ENCODE data around the gene PPP1R13L.
A peak's percentile ranks its signal among the peaks of the same experiment; 100 is the strongest.

DNA sequence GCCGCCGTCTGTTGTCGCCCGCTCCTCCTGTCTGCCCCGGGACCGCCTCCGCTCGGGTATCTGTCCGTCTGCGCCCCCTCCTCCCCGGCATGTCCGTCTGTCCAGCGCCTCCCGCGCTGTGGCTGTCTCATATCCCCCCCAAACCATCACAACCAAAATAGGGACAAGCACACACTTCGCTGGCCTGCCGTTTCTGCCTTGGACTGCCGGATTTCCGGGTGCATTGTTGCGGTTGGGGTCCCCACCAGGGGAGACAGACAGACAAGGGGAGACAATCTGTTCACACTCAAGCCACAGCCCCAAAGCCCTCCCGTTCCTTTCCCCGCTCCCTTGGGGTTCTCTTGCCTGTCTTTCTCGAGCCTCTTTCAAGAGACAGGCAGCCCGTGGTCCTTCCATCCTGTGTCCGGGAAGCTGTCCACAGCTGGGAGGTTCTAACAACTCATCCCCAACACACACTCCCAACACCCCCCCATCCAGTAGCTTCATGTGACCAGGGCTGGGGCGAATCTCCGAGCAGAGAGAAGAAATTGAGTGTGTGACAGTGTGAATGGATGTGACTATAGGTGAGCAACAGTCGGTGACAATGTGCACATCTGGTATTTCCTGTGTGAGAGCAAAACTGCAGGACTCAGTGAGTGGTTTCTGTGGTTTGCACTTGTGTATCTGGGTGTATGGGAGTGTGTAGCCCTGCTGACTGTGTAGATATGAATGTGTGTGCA lies 46.4 kb upstream of the PPP1R13L start:
- no peak for TF ChIP-seq YY1 (IDR thresholded peaks at IDR 0.05)
- TF ChIP-seq, protein P1, sequence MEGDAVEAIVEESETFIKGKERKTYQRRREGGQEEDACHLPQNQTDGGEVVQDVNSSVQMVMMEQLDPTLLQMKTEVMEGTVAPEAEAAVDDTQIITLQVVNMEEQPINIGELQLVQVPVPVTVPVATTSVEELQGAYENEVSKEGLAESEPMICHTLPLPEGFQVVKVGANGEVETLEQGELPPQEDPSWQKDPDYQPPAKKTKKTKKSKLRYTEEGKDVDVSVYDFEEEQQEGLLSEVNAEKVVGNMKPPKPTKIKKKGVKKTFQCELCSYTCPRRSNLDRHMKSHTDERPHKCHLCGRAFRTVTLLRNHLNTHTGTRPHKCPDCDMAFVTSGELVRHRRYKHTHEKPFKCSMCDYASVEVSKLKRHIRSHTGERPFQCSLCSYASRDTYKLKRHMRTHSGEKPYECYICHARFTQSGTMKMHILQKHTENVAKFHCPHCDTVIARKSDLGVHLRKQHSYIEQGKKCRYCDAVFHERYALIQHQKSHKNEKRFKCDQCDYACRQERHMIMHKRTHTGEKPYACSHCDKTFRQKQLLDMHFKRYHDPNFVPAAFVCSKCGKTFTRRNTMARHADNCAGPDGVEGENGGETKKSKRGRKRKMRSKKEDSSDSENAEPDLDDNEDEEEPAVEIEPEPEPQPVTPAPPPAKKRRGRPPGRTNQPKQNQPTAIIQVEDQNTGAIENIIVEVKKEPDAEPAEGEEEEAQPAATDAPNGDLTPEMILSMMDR (IDR thresholded peaks at IDR 0.05; ENCODE audit: low read depth, low read length, missing input control), result no peak
- TF ChIP-seq, protein P2, sequence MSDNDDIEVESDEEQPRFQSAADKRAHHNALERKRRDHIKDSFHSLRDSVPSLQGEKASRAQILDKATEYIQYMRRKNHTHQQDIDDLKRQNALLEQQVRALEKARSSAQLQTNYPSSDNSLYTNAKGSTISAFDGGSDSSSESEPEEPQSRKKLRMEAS (IDR thresholded peaks at IDR 0.05), result no peak
- no peak for TF ChIP-seq GABPA (IDR thresholded peaks at IDR 0.05 in 1 of 2, conservative IDR thresholded peaks at IDR 0.05 in 1 of 2)
- no peak for TF ChIP-seq FOXA1 (IDR thresholded peaks at IDR 0.05)
- no peak for TF ChIP-seq TAF1 (conservative IDR thresholded peaks at IDR 0.05)
- TF ChIP-seq EGR1 (IDR thresholded peaks at IDR 0.05; ENCODE audit: low read depth in 2 of 2), result no peak
- TF ChIP-seq, protein P3, sequence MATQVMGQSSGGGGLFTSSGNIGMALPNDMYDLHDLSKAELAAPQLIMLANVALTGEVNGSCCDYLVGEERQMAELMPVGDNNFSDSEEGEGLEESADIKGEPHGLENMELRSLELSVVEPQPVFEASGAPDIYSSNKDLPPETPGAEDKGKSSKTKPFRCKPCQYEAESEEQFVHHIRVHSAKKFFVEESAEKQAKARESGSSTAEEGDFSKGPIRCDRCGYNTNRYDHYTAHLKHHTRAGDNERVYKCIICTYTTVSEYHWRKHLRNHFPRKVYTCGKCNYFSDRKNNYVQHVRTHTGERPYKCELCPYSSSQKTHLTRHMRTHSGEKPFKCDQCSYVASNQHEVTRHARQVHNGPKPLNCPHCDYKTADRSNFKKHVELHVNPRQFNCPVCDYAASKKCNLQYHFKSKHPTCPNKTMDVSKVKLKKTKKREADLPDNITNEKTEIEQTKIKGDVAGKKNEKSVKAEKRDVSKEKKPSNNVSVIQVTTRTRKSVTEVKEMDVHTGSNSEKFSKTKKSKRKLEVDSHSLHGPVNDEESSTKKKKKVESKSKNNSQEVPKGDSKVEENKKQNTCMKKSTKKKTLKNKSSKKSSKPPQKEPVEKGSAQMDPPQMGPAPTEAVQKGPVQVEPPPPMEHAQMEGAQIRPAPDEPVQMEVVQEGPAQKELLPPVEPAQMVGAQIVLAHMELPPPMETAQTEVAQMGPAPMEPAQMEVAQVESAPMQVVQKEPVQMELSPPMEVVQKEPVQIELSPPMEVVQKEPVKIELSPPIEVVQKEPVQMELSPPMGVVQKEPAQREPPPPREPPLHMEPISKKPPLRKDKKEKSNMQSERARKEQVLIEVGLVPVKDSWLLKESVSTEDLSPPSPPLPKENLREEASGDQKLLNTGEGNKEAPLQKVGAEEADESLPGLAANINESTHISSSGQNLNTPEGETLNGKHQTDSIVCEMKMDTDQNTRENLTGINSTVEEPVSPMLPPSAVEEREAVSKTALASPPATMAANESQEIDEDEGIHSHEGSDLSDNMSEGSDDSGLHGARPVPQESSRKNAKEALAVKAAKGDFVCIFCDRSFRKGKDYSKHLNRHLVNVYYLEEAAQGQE (IDR thresholded peaks at IDR 0.05), result peak; percentile 25
- TF ChIP-seq, protein P4, sequence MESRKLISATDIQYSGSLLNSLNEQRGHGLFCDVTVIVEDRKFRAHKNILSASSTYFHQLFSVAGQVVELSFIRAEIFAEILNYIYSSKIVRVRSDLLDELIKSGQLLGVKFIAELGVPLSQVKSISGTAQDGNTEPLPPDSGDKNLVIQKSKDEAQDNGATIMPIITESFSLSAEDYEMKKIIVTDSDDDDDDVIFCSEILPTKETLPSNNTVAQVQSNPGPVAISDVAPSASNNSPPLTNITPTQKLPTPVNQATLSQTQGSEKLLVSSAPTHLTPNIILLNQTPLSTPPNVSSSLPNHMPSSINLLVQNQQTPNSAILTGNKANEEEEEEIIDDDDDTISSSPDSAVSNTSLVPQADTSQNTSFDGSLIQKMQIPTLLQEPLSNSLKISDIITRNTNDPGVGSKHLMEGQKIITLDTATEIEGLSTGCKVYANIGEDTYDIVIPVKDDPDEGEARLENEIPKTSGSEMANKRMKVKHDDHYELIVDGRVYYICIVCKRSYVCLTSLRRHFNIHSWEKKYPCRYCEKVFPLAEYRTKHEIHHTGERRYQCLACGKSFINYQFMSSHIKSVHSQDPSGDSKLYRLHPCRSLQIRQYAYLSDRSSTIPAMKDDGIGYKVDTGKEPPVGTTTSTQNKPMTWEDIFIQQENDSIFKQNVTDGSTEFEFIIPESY (IDR thresholded peaks at IDR 0.05), result no peak
- TF ChIP-seq FOXA2 (IDR thresholded peaks at IDR 0.05), result no peak
